Ovary (tissue), 9 donors: ENCODE results near the gene CFAP107. TPM values are rescaled to one million over a fixed set of nuclear protein-coding genes. Genes with fewer than 3 reads are reported as not detected.

Experiments
- DNase-seq, 5 donors: peaks; one replicate each; pipeline ENCODE4 v3.0.0-alpha.2; 2019 to 2020
- H3K27ac ChIP-seq, 2 donors: fragments of 200-600 bp; one replicate each; pipeline versions ENCODE4 v1.5.1 to v1.8.0; 2019 to 2022
- H3K27me3 ChIP-seq: fragments of 200-600 bp; one replicate; pipeline ENCODE4 v1.8.0; 2022
- H3K36me3 ChIP-seq: fragments of 200-600 bp; sonication (generic); one replicate; pipeline ENCODE4 v1.5.1; 2019
- H3K4me1 ChIP-seq: one replicate; pipeline ENCODE4 v1.8.1; 2013; ENCODE audit warnings: mild to moderate bottlenecking, moderate library complexity; ENCODE audit not compliant: insufficient read depth
- H3K4me3 ChIP-seq: fragments of 200-600 bp; sonication (generic); one replicate; pipeline ENCODE4 v1.5.1; 2017
- H3K9me3 ChIP-seq, 2 donors: fragments of 200-600 bp in 1 of 2; sonication (generic) in 1 of 2; one replicate each; pipeline versions ENCODE4 v1.5.1 to v1.8.1; 2013 to 2019; ENCODE audit warnings: mild to moderate bottlenecking in 1 of 2, moderate library complexity in 1 of 2
- CTCF ChIP-seq, 3 donors: fragments of 450-650 bp in 2 of 3; fragments of 200-600 bp in 1 of 3; IDR thresholded peaks; one replicate each; pipeline versions ENCODE4 v1.5.1 to v1.8.0; 2016 to 2022; ENCODE audit warnings: antibody characterized with exemption in 3 of 3, mild to moderate bottlenecking in 1 of 3
- EP300 ChIP-seq: sonication (generic); formaldehyde crosslinking; IDR thresholded peaks from one replicate; pipeline ENCODE4 v1.6.1; 2017; ENCODE audit warnings: antibody characterized with exemption
- POLR2A ChIP-seq: fragments of 450-650 bp; IDR thresholded peaks from one replicate; pipeline ENCODE4 v1.6.1; 2017; ENCODE audit warnings: antibody characterized with exemption, mild to moderate bottlenecking, moderate library complexity
- WGBS, 3 donors: extraction: QIAGEN DNeasy Blood & Tissue Kit in 1 of 3; methylation state at CpG; one replicate each; pipeline versions ENCODE4 v1.1.5 to v1.1.7; 2013 to 2017; 5-methylcytosine and 5-hydroxymethylcytosine counted together
- intact Hi-C, 4 donors: fragments of 100-400 bp; cut with DNase I; formaldehyde crosslinking; loops; one replicate each; pipeline versions ENCODE4 v1.11.0 to v1.15.1; 2022 to 2023
- polyA plus RNA-seq, 2 donors: library from polyadenylated mRNA; stranded (reverse); fragments of 200-250 nt in 1 of 2; fragments of 350-450 nt in 1 of 2; fragmentation: Illumina TruSeq in 1 of 2; extraction: RNeasy Lipid Tissue Mini Kit (QIAGEN cat#74804) in 1 of 2; gene quantifications; one replicate each; pipeline ENCODE4 v1.2.3, GENCODE V29; 2013 to 2014
- total RNA-seq, 7 donors: library from RNA; depleted of rRNA in 2 of 7; stranded (reverse); fragments of >200 nt in 2 of 7; fragmentation: NEBNext Ultra II Directional in 3 of 7; extraction: Animal tissue kit (Norgen Biotek cat#: 25700) in 3 of 7; gene quantifications; one replicate each; pipeline versions ENCODE4 v1.1.0 to v1.2.4, GENCODE V29; 2016 to 2023
- donor health status: DM: no; HTN: no; CAD: no; lungs with moderate emphysema.
- donor health status: DM: no; HTN: no; CAD: no.
- donor health status: Bipolar disorder and iron deficiency.
- donor health status: DM: yes; HTN: yes; CAD: no.
- donor health status: DM: no; HTN: no; CAD: no.
- donor health status: DM: yes; HTN: yes; CAD: no.

CFAP107 gene
- total and polyA plus RNA-seq, 9 donors, result 0.32 to 2.2 (median 0.76) TPM; not detected in 5

- Histone ChIP-seq H3K36me3 (no peaks in the 10 kb centered on the region), H3K9me3 (no peaks in the 10 kb centered on the region), H3K4me3 (no peak within 1 kb of the TSS), H3K27ac (no peak within 1 kb of the TSS), H3K4me1 (no peaks in the 10 kb centered on the region), H3K27me3 (no peaks in the 10 kb centered on the region)
- DNase-seq, result no peak
- TF ChIP-seq POLR2A (no peak), EP300 (no peak), CTCF (IDR thresholded peaks at IDR 0.05) (no peak)
- WGBS, 3 donors, result 72 to 81% (median 79%) methylated on average over 8 of the region's 8 CpGs
- intact Hi-C loops, result no loop called here
These were observed 30.0 kb upstream of the CFAP107 start, which contains the start of gene AADACL3 for GRCh38 chr1:12715896-12716437. AADACL3 (plus strand) TSS chr1:12716110; CDS start chr1:12716177, 67 bp downstream.

GRCh38 chr1:12717301-12717838 lies 28.6 kb upstream of the CFAP107 start:
- intact Hi-C loops, result no loop called here
- no peak overlapping the region for H3K27ac ChIP-seq
- H3K36me3 ChIP-seq, result no peaks in the 10 kb centered on the region
- no peaks in the 10 kb centered on the region for H3K27me3 ChIP-seq
- no peaks in the 10 kb centered on the region for H3K4me1 ChIP-seq
- no peak for DNase-seq
- TF ChIP-seq EP300 (no peak), POLR2A (no peak), CTCF (IDR thresholded peaks at IDR 0.05) (no peak)
- H3K9me3 ChIP-seq, result no peaks in the 10 kb centered on the region
- WGBS, 3 donors, result 78 to 81% (median 78%) methylated on average over 7 of the region's 7 CpGs
- no peak overlapping the region for H3K4me3 ChIP-seq

- no peaks in the 10 kb centered on the region for H3K4me1 ChIP-seq
- TF ChIP-seq CTCF (IDR thresholded peaks at IDR 0.05), result no peak
- TF ChIP-seq EP300, result no peak
- no peak for TF ChIP-seq POLR2A
- H3K36me3 ChIP-seq, result no peaks in the 10 kb centered on the region
- no peaks in the 10 kb centered on the region for H3K27me3 ChIP-seq
- WGBS, 3 donors, result 76 to 89% (median 82%) methylated on average over 1 of the region's 1 CpG
- intact Hi-C loops, result no loop called here
- no peak for DNase-seq
- H3K4me3 ChIP-seq, result no peak overlapping the region
- H3K9me3 ChIP-seq, result no peaks in the 10 kb centered on the region
- H3K27ac ChIP-seq, result no peak overlapping the region
These were observed 23.4 kb upstream of the CFAP107 start for GRCh38 chr1:12722626-12723025.

- H3K4me3 ChIP-seq, result no peak overlapping the region
- no peak for DNase-seq
- intact Hi-C loops, result no loop called here
- no peak overlapping the region for H3K27ac ChIP-seq
- no peak for TF ChIP-seq POLR2A
- TF ChIP-seq CTCF (IDR thresholded peaks at IDR 0.05), result no peak
- no peak for TF ChIP-seq EP300
- H3K36me3 ChIP-seq, result no peaks in the 10 kb centered on the region
- H3K4me1 ChIP-seq, result no peaks in the 10 kb centered on the region
- no peaks in the 10 kb centered on the region for H3K9me3 ChIP-seq
- 67 to 85% (median 74%) methylated on average over 2 of the region's 2 CpGs for WGBS, 3 donors
- no peaks in the 10 kb centered on the region for H3K27me3 ChIP-seq
These were observed 17.6 kb upstream of the CFAP107 start for GRCh38 chr1:12728391-12728790.
